Bone marrow (tissue), 2 donors: ENCODE results near the gene KRT2.

Source experiments
- DNase-seq, 2 donors: peaks; one replicate each; lab custom pipeline; 2025; lab: John Stamatoyannopoulos, UW

KRT2 gene

DNA sequence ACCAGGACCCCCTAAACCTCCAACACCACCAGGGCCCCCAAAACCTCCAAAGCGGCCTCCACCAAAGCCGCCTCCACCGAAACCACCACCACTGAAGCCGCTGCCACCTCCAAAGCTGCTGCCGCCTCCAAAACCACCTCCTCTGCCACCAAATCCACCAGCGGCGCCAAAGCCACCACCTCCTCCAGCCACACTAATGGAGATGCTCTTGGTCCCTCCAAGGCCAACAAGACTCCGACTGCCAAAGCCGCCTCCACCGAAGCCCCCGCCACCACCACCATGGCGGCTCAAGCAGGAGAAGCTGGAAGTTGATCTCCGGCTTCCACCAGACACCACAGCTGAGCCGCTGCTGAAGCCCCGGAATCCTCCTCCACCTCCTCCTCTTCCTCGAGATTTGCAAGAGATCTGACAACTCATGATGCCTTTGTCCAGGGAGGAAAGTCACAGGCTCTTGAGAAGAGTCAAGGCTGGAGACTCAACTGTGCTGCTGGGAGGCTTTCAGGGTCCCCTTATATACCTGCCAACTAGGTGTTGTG, at the start of gene KRT2:
TSS of gene KRT2 (minus strand) at position 486 of the 536 bp plus-strand sequence. CDS start at position 417, 69 bp downstream.
- no peak for DNase-seq

DNA sequence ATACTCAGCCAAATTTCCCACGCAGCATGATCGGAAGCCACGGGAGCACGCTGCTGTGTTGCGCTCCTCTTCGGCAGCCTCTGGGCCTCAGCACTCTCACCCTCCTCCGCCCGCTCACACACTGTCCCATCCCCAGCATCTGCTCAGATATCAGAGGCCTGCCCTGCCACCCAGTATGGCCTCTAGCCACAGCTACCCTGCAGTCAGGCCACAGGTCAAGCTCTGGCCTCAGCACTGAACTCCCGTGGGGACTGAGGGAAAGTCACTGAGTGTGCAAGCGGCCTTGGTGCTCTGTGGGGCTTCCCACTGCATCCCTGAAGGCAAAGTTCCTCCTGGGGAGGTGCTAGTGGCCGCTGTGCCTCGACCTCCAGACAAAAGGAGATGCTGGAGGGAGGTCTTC, 49.3 kb upstream of the KRT2 start:
- DNase-seq = no peak

GRCh38 chr12:52699960-52700359, 47.9 kb upstream of the KRT2 start:
- DNase-seq = no peak

DNA sequence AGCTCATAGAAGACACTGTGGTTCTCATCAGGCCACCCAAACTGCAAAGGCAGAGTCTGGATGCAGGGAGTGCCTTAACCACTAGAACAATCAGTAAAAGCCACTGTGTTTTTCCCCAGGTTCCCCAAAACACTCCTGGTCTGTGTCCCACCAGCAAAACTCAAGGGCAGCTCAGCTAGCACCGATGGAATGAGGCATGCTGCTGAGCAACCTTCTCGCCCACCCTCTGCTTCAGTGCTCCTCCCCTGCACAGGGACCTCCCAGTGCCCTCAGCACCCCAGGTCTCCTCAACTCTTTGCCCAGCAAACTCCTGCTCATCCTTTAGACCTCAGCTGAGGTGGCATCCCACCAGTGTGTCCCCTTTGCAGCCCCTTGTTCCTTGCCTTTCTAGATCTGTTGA, 47.4 kb upstream of the KRT2 start:
- DNase-seq = no peak

DNA sequence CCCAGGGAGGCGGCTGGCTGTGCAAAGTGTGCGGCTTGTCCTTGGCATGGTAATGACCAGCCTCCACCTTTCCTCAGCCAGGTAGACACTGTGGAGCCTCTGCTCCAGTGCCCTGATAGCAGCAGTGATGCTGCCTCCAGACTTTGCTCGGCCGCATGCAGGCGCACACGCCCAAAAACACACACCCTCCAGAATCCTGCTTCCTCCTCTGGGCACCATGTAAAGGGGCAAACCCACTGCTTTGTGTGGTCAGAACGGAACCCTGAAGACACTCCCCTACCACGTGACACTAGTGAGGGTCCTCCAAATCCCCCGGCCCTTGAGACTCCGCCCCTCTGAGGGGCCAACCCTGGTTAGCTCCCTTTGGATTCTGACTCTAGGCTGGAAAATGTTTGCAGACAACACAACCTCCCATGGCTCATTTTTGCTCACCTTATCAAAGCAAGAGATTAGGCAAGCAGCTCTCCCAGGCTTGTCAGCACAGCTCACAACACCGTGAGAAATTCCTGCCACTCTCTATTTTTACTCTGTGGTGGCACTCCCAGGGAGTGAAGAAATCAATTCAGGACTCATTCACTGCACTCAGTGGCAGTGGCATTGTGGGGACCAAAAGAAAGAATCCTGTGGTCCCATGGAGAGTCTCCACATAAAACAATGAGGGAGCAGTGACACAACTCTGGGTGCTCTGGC, 46.8 kb upstream of the KRT2 start:
- no peak for DNase-seq

DNA sequence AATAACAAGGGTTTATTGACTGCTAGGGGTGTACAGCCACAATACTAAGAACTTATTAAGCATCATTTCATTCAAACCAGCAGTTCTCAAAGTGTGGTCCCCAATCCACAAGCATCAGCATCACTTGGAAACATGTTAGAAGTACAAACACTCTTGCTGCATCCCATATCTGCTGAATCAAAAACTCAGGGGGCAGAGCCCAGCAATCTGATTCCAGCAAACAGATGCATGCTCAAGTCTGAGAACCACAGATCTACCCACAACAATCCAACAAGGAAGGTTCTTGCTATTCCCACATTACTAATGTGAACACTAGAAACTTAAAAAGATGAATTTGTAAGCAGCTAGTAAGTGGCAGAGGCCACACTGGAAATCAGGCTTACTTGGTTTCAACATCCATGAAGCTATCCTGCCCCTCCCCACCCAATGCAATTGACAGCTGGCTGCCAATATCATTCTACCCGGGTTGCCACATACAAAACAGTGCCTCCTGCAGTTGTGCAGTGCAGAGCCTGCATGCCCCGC, 45.1 kb upstream of the KRT2 start:
- DNase-seq = no peak

GRCh38 chr12:52696588-52696987, 44.6 kb upstream of the KRT2 start:
- DNase-seq = no peak

DNA sequence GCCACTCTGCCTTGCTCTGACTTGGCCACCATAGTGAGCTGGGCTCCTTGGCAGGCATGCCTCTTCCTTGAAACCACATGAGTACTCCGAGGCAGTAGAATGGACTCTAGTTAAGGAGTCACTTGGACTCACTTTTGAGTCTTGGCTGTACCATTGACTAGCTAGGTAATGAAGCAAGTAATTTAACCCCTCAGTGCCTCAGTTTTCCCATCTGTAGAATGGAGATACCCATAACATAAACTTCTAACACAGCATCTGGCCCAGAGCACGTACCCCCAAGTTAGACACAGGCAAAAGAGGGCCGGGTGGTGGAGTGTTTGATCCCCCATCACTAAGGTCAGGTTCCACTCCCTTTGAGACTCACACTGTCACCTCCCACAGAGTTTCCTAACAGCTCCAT, 43.0 kb upstream of the KRT2 start:
- no peak for DNase-seq

DNA sequence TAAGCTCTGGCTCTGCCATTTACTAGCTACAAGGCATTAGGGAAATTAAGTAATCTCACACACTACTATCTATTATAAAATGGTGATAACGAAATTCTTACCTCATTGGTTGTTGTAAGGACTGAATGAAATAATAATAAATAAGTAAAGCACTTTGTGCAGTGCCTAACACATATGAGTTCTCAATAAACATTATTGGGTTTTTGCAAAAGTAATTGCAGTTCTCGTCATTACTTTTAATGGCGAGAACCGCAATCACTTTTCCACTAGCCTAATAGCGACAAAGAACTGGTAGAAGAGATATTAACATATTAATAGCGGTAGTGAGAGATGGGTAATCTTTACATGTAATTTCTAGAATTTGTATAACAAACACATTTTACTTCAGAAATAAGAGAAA, 42.1 kb upstream of the KRT2 start:
- no peak for DNase-seq

DNA sequence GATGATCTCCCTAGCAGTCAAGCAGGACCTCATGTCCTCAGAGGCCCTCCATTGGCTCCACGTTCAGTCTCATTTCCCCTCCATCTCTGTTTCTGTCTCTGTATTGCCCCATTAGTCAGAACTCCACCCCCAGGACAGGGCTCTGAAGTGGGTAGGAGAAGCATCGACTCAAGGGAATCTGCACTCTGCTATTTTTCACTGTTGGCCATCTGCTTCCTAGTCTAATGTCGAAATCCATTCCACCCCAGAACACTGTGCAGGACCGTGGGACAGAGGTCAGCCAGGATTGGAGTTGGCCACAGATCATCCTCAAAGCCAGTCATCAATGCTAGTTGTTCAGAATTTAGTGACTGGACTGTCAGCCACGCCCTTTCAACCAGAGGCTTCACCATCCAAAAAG, 41.2 kb upstream of the KRT2 start:
- no peak for DNase-seq

GRCh38 chr12:52692254-52692653, 40.2 kb upstream of the KRT2 start:
- DNase-seq = no peak

DNA sequence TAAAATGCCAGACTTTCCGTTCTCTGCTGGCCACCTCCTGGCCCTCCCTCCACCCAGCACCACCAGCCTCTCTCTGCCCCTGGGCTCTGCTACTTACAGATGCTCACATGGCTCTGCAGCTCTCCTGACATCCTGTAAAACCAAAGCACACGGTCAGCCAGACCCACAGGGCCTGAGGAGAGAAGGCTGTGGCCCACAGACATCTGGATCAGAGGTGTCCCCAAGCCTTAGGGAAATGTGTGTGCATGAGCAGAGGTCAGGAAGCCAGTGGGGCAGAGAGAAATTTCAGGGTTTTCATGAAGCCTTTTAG, 39.8 kb upstream of the KRT2 start:
- DNase-seq = no peak

DNA sequence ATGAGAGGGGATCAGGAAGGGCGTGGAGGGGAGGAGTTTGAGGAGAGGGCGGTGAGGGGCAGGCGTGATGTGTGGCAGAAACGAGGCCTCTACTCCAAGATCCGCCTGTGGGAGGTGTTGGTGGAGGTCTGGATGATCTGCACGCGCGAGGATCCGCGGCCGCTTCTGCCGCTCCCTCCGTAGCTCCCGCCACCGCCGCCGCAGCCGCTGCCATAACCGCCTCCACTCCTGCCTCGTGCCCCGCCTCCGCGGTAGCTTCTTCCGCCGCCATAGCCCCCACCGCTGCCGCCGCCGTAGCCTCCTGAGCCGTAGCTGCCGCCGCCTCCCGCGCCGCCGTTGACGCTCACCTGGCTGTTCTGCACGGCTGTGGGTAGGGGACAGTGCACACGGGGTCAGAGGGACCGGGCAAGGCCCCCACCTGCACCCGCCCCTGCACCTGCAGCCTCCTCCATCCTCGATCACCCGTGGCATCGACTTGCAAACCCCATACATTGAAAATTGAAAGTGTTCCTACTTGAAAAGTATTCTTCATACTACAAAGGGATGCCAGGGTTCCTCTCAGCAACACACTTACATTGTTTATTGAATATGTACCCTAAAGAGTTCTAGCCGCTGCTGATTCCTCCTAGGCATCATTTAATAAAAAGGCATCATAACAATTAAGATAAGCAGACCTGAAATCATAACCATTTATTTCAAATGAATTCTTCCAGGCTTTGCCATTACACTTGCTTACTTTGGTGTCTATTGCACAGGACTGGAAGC, 39.2 kb upstream of the KRT2 start:
- DNase-seq = no peak

- no peak for DNase-seq
Observed at GRCh38 chr12:52690351-52691075, 38.5 kb upstream of the KRT2 start.

- no peak for DNase-seq
Observed at GRCh38 chr12:52689936-52690335, 37.9 kb upstream of the KRT2 start.

GRCh38 chr12:52689239-52689638, 37.2 kb upstream of the KRT2 start:
- no peak for DNase-seq

DNA sequence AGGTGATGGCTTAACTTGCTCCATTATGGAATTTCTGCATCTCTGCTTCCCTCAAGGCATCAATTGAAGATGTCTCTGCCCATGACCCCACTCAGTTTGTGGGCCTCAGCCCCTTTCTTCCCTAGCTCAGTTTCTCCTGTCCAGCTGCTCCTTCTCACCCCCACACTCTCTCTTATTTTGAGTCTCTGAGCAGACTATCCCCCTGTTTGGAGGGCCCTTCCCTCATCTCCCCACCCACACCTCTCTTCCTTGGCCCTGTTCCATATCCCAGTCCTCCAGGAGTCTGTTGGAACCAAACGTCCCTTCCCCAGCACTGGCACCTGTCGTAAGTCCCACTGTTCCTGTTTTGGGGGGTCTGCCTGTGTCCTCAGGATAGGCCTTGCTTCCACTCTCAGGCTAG, 36.5 kb upstream of the KRT2 start:
- no peak for DNase-seq

DNA sequence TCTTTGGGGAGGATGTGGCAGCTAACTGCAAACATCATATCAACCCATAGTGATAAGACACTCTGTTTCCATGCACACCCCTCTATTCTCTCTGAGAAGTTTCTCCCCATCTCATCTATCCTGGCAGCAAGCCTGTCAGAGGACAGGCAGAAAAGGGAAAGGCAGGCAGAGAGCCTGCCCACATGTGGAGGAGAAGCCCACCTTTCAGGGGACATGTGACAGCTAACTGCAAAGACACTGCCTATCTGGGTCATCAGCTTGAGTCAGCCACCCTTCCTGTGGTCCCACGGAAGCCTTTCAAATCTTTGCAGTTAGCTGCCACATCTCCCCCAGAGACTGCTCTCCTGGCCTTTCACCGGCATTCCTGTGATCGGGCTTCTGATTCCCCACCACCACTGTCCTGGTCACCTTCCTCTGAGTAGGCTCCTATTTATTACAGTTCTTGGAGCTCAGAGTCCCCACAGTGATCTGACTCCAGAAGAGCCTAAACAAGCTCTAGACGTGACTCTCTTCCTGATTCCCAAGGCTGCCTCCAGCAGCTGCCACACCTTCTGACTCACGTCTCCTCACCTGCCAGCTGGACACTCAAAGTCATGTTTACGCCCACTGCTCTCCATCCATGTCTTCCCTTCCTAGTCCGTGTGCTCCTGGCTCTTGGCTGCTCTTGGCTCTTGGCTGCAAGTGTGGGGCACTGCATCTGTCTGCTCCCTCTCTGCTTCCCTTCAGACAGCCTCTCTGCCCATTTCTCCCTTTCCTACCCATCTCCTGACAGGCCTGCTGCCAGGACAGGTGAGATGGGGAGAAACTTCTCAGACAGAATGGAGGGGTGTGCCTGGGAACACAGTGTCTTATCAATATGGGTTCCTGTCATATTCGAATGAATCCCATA, 35.7 kb upstream of the KRT2 start:
- no peak for DNase-seq

GRCh38 chr12:52686756-52687487, 34.9 kb upstream of the KRT2 start:
- DNase-seq = no peak

DNA sequence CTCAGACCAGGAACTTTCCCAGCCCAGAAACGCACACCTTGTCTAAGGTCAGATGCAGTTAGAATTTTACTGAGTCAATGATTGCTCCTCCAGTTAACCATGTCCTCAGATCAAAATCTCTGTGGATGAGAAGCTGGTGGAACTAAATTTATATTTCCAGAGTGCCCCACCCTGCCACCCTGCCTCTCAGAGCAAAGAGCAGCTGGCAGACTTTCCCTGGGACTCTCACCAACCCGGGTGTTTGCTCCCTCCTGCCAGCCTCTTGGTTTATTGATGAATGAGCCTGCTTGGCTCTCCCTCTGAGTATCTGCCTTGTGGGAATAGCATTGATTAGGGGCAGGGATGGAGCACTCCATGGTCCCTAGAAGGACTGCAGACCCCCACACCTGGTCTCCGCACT, 34.1 kb upstream of the KRT2 start:
- DNase-seq = no peak

GRCh38 chr12:52685406-52685890, 33.4 kb upstream of the KRT2 start:
- DNase-seq = no peak
